ENCODE results near the gene ROS1.

DNA sequence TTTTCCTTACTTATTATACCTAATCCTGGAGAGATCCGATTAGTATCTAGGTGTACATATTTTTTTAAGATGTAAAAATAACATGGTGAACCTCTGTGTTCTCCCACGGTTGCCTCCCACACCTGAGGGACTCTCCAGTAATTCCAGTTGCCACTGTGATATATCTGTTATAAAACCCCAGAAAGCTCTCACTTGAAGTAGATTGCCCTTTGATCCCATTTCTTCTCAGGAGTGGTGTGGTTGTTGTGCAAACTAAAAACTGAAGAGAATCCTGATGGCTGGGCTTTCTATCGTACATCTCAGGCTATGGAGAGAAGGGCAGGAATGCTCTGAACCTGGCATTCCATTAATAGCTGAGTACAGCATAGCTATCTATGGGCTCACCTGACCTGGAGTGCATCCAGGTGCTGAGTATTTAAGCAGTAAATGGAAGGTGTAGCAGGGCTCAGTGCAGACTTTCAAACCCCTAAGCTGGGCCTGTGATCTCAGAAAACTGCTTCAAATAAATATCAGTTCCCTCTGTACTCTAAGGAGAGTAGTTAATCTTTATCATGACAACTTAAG, 119.4 kb downstream of the ROS1 start:
- TF ChIP-seq, protein P1, sequence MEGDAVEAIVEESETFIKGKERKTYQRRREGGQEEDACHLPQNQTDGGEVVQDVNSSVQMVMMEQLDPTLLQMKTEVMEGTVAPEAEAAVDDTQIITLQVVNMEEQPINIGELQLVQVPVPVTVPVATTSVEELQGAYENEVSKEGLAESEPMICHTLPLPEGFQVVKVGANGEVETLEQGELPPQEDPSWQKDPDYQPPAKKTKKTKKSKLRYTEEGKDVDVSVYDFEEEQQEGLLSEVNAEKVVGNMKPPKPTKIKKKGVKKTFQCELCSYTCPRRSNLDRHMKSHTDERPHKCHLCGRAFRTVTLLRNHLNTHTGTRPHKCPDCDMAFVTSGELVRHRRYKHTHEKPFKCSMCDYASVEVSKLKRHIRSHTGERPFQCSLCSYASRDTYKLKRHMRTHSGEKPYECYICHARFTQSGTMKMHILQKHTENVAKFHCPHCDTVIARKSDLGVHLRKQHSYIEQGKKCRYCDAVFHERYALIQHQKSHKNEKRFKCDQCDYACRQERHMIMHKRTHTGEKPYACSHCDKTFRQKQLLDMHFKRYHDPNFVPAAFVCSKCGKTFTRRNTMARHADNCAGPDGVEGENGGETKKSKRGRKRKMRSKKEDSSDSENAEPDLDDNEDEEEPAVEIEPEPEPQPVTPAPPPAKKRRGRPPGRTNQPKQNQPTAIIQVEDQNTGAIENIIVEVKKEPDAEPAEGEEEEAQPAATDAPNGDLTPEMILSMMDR (IDR thresholded peaks at IDR 0.05), result no peak
- no peak for TF ChIP-seq POLR2A (IDR thresholded peaks at IDR 0.05)
